Stimulated activated CD4-positive, alpha-beta T cell treated with anti-CD3 and anti-CD28 coated beads, Interleukin-15, amount 100 ng/mL, for 24 hours (primary cell): ENCODE data around the gene GUCY1B1.

Experiments used
- DNase-seq: peaks from one replicate; pipeline ENCODE4 v3.0.0-alpha.2; 2020

The GUCY1B1 gene

GRCh38 chr4:155758481-155759371 is at the start of gene GUCY1B1:
Gene GUCY1B1 (plus strand): TSS chr4:155759021. CDS start chr4:155759141, 120 bp downstream.
- peak; percentile 78 for DNase-seq

DNA sequence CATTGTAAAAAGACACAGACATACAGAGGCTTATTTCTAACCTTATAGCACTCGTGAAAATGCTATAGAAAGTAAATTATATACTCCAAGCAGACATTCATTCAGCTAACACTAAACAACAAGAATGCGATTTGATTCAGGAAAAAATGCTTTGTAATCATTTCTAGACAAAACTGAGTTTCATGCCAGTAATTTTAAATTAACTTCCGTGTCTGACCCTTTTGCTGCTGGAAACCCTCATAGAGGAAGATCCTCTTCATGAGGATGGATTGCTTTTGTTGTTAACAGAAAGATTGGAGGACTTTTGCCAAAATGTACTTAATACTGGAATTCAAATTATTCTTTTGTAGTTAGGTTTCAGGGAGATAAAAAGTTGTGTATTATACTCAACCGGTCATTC is 48.9 kb upstream of the GUCY1B1 start:
- no peak for DNase-seq

- DNase-seq, result no peak
Measured at GRCh38 chr4:155711556-155711955, 47.3 kb upstream of the GUCY1B1 start.

GRCh38 chr4:155712846-155713245 is 46.0 kb upstream of the GUCY1B1 start:
- DNase-seq, result no peak

DNA sequence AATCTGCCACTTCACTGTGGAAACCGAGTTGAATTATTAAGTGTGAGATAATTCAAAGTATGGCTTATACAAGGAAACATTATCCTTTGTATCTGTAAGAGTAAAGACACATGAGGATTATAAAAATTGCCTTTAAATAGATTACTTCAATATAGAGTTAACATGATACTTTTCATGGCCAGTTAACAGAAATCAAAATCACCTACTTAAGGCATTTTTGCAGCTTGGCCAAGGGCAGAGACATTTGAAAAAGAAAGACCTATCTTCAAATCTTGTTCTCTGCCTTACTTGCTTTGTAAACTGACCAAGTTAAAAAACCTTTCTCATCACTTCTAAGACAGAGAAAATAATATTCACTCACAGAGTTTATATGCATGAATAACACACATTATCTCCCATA is 44.9 kb upstream of the GUCY1B1 start:
- no peak for DNase-seq

GRCh38 chr4:155722336-155722735 is 36.5 kb upstream of the GUCY1B1 start:
- DNase-seq, result no peak

- no peak for DNase-seq
Measured at GRCh38 chr4:155722816-155723499, 35.9 kb upstream of the GUCY1B1 start.

DNA sequence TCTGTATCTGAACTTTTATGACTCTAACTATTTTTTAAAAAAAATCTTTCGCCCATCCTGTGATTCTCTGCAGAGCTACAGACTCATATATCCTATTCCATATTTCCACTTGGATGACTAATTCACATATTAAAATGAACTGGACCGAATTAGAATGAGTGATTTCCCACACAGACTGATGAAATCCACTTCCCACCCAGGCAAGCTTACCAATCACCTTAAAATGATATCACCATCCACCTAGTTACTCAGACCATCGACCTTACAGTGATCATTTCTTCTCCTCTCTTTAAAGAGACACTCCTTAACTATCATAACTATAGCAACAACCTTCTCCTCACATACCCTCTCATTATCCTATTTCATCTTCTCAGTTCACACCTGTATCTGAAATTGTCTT is 34.1 kb upstream of the GUCY1B1 start:
- DNase-seq, result no peak

GRCh38 chr4:155734065-155734464 is 24.8 kb upstream of the GUCY1B1 start:
- no peak for DNase-seq

DNA sequence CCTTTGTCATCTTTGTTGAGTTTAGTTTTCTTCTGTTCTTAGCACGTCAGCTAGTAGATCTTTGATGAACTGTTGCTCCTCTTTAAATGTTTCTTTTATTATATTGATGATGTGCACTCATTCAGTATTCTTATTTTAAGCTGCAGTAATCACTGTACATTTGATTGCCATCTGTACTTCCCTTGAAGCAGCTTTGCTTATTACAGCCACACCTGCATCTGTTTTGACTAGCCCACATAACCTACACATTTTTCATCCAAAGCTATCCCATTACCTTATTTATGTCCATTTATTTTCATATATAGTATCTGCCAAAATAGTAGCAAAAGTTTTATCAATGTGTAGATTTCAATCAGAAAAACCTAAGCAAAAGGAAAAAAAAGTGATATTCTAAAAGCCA is 23.9 kb upstream of the GUCY1B1 start:
- DNase-seq, result no peak

DNA sequence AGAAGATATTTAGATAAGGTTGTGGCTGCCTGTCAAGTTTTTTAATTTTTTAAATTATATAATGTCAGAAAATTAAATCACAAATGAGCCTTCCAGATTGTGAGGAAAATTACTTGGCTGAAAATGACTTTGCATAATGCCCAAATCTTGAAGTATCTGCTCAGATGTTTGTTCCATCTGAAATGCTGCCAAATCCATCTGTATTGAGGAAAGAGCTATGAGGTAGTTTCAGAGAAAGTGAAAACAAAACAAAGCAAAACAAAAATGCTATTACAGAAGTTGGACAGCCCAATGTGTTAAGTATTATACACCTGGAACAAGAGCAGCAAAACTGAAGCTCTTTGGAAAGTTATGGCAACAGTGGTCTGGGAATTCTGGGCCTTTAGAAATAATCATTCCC is 23.3 kb upstream of the GUCY1B1 start:
- no peak for DNase-seq

DNA sequence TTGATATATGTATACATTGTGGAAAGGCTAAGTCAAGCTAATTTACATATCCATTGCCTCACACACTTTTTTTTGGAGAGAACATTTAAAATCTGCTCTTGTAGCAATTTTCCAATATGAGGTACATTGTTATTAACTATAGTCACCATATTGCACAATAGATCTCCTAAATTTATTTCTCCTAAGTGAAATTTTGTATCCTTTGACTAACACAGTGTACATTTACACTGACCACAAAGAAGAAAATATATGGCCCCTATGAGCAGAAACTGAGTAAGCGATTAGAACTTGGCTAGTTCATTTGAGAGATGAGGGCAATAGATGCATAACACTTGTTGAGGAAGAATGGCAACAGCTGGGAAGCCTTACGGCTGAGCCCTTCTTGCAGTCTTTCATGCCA is 20.3 kb upstream of the GUCY1B1 start:
- DNase-seq, result no peak

- no peak for DNase-seq
Measured at GRCh38 chr4:155741546-155741945, 17.3 kb upstream of the GUCY1B1 start.

DNA sequence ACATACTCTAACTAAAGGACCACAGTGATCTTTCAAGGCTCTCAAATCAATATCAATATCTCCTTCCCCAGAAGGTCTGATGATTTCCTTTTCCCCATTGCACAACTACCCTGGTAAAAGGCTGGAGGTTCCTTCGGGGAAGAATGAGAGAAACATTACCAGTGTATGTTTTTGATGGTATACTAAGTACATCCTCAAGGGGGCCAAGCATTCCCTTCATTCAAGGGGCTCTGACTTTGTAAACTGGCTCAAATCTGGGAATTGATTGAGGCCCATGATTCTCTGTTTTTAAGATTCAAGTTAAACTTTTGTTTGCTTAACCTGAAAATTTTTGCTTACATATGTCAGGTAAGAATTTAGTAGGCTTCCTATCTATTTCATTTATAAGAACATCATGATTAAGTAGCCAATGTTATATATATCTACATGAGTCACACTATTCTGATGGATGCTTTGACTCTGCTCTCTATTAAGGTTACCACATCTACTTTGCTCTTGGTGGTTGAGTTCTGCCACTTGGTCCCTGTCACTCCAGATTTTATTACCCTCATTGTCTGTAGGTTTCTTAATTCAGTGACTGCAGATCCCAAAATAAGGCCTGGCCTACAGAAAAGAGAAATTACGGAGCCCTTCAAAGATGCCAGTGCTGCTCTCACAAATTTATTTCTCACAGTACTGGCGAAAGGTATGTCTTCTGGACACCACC is 16.4 kb upstream of the GUCY1B1 start:
- no peak for DNase-seq

GRCh38 chr4:155745984-155746383 is 12.8 kb upstream of the GUCY1B1 start:
- DNase-seq, result no peak

DNA sequence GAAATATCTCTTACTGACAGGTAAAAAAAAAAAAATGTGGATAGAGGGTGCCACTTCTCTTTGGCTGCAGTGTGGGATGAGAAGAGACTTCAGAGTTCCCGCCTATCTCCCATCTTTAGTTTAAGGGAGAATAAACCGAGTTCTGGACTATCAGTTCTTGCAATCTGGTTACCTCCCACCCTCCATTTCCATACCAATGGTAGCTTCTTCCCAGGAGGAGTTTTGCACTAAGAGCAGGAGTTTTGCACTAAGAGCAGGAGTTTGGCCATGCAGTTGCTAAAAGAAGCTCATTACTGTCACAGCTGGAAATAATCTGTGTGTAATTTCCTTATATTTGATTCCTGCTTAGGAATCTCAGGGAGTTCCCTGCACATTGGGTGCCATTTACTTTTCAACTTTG is 10.8 kb upstream of the GUCY1B1 start:
- DNase-seq, result no peak

- DNase-seq, result no peak
Measured at GRCh38 chr4:155749041-155749440, 9.8 kb upstream of the GUCY1B1 start.

- no peak for DNase-seq
Measured at GRCh38 chr4:155751569-155751968, 7.3 kb upstream of the GUCY1B1 start.

DNA sequence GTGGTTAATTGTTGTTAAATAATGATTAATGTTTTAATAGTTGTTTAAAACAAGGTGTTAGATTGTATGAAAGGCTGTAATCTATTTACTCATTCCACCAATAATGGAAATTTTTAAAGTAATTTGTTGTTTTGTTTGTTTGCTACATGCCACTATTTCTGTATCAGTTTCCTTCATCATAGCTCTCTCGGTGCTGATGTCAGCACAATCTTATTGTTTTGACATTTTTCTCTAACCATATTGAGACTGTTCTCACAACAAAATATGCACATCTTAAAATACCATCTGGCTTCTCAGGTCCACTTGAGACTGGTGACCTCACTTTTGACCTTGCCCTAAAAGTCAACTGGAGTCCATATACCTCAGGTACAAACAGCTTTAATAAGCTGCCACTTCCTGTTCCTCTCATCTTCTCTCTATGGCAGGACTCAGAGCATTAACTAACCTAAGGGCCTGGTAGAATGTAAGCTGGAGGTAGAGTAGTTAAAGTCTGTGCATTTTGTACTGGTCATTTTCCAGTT is 1.0 kb upstream of the GUCY1B1 start:
- DNase-seq, result no peak

- peak; percentile 19 for DNase-seq
Measured at GRCh38 chr4:155759372-155760252, 791 bp downstream of the GUCY1B1 start.

DNA sequence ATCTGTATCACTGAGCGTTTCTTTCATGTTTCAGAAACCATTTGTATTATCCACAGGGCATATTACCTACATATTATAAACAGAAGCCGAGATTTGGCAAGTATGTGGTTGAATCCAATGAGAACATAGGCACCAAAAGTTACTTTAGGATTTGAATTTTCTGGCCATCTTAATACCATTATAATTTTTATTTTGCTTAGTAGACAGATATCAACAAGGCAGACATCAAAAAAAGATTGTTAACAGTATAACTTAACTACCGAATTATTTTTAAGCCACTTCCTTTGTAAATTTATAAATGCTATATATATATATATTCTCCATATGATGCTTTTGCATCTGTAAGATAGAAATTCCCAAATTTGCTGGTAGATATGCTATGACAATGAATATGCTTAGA is 2.2 kb downstream of the GUCY1B1 start:
- DNase-seq, result no peak

- no peak for DNase-seq
Measured at GRCh38 chr4:155761916-155762315, 3.1 kb downstream of the GUCY1B1 start.
